Mesendoderm (in vitro differentiated cells): Measurements from ENCODE around the gene IL1RL1.

Experiments
- DNase-seq: peaks from one replicate; pipeline ENCODE4 v3.0.0; 2013
- H2AK5ac ChIP-seq: 2 replicates; pipeline ENCODE4 v1.6.1; 2013; ENCODE audit warnings: low read length, inconsistent platforms
- H2BK120ac ChIP-seq: 2 replicates; pipeline ENCODE4 v1.6.1; 2013; ENCODE audit warnings: low read depth, mild to moderate bottlenecking, low read length, moderate library complexity, mixed read lengths
- H2BK15ac ChIP-seq: replicated peaks from 2 replicates; pipeline ENCODE4 v1.6.1; 2013; ENCODE audit warnings: low read depth, mild to moderate bottlenecking, moderate library complexity
- H2BK5ac ChIP-seq: 2 replicates; pipeline ENCODE4 v1.6.1; 2013; ENCODE audit warnings: low read length, inconsistent platforms
- H3K18ac ChIP-seq: 2 replicates; pipeline ENCODE4 v1.6.1; 2013; ENCODE audit warnings: mild to moderate bottlenecking, low read length, mixed read lengths
- H3K23ac ChIP-seq: one replicate; pipeline ENCODE4 v1.6.1; 2013; ENCODE audit warnings: low read length
- H3K27ac ChIP-seq: 2 replicates; pipeline ENCODE4 v1.5.1; 2013; ENCODE audit warnings: low read depth, mild to moderate bottlenecking, inconsistent platforms, low read length, moderate library complexity
- H3K27me3 ChIP-seq: 2 replicates; pipeline ENCODE4 v1.6.1; 2013; ENCODE audit warnings: low read length, control low read depth, mild to moderate bottlenecking, inconsistent platforms; ENCODE audit not compliant: insufficient read depth, poor library complexity
- H3K36me3 ChIP-seq: 2 replicates; pipeline ENCODE4 v1.6.1; 2013; ENCODE audit warnings: low read length, inconsistent platforms; ENCODE audit not compliant: control insufficient read depth, insufficient read depth
- H3K4ac ChIP-seq: one replicate; pipeline ENCODE4 v1.6.1; 2013; ENCODE audit warnings: low read depth, mild to moderate bottlenecking, low read length, moderate library complexity
- H3K4me1 ChIP-seq: 2 replicates; pipeline ENCODE4 v1.6.1; 2013; ENCODE audit warnings: low read depth, low read length, inconsistent platforms; ENCODE audit not compliant: control insufficient read depth
- H3K4me2 ChIP-seq: 2 replicates; pipeline ENCODE4 v1.6.1; 2013; ENCODE audit warnings: low read length
- H3K4me3 ChIP-seq: 2 replicates; pipeline ENCODE4 v1.5.1; 2013; ENCODE audit warnings: mild to moderate bottlenecking, low read length
- H3K56ac ChIP-seq: one replicate; pipeline ENCODE4 v1.6.1; 2013; ENCODE audit warnings: low read length
- H3K79me1 ChIP-seq: 2 replicates; pipeline ENCODE4 v1.6.1; 2013; ENCODE audit warnings: low read length, inconsistent platforms
- H3K79me2 ChIP-seq: 2 replicates; pipeline ENCODE4 v1.6.1; 2013; ENCODE audit warnings: mild to moderate bottlenecking, low read length; ENCODE audit not compliant: control insufficient read depth, insufficient read depth
- H3K9ac ChIP-seq: 2 replicates; pipeline ENCODE4 v1.6.1; 2013; ENCODE audit warnings: low read length, inconsistent platforms
- H4K5ac ChIP-seq: one replicate; pipeline ENCODE4 v1.6.1; 2013; ENCODE audit warnings: low read length
- H4K8ac ChIP-seq: one replicate; pipeline ENCODE4 v1.6.1; 2013; ENCODE audit warnings: low read depth, mild to moderate bottlenecking, control low read depth, low read length, moderate library complexity
- WGBS: extraction: QIAGEN DNeasy Blood & Tissue Kit; methylation state at CpG from one replicate; pipeline ENCODE4 v1.1.7; 2013; ENCODE audit warnings: low lambda C conversion rate, missing lambda C conversion rate; ENCODE audit not compliant: insufficient coverage; ENCODE audit errors: extremely low coverage; 5-methylcytosine and 5-hydroxymethylcytosine counted together

The IL1RL1 gene

GRCh38 chr2:102383722-102384121 lies 72.4 kb downstream of the IL1RL1 start:
- Histone ChIP-seq H3K79me2 (no peaks in the 10 kb centered on the region), H3K27ac (no peak overlapping the region), H3K4me1 (no peaks in the 10 kb centered on the region), H3K9ac (no peak overlapping the region), H4K5ac (no peak overlapping the region), H3K23ac (no peak overlapping the region), H2BK5ac (no peak overlapping the region), H4K8ac (no peak overlapping the region), H2BK15ac (no peak overlapping the region), H3K79me1 (no peaks in the 10 kb centered on the region), H2AK5ac (no peak overlapping the region), H3K4me2 (no peak overlapping the region), H2BK120ac (no peak overlapping the region), H3K27me3 (no peaks in the 10 kb centered on the region), H3K18ac (no peak overlapping the region), H3K36me3 (no peaks in the 10 kb centered on the region), H3K56ac (no peak overlapping the region), H3K4ac (no peak overlapping the region), H3K4me3 (no peak overlapping the region)
- no peak for DNase-seq

GRCh38 chr2:102385522-102385921 lies 74.2 kb downstream of the IL1RL1 start:
- WGBS = no CpG with 5 or more reads among the region's 1 CpG
- Histone ChIP-seq H3K56ac (no peak overlapping the region), H3K4me3 (no peak overlapping the region), H3K4me1 (no peaks in the 10 kb centered on the region), H4K8ac (no peak overlapping the region), H2BK120ac (no peak overlapping the region), H3K23ac (no peak overlapping the region), H3K79me1 (no peaks in the 10 kb centered on the region), H3K27ac (no peak overlapping the region), H3K79me2 (no peaks in the 10 kb centered on the region), H3K18ac (no peak overlapping the region), H2AK5ac (no peak overlapping the region), H4K5ac (no peak overlapping the region), H3K9ac (no peak overlapping the region), H2BK5ac (no peak overlapping the region), H2BK15ac (no peak overlapping the region), H3K36me3 (no peaks in the 10 kb centered on the region), H3K4me2 (no peak overlapping the region), H3K4ac (no peak overlapping the region), H3K27me3 (no peaks in the 10 kb centered on the region)
- no peak for DNase-seq

- no peak overlapping the region for H3K23ac ChIP-seq
- H3K4me2 ChIP-seq = no peak overlapping the region
- H3K18ac ChIP-seq = no peak overlapping the region
- no peak overlapping the region for H2BK15ac ChIP-seq
- H3K4ac ChIP-seq = no peak overlapping the region
- H3K4me3 ChIP-seq = no peak overlapping the region
- no peak overlapping the region for H4K8ac ChIP-seq
- no peaks in the 10 kb centered on the region for H3K27me3 ChIP-seq
- H3K56ac ChIP-seq = no peak overlapping the region
- H3K4me1 ChIP-seq = no peaks in the 10 kb centered on the region
- no peak overlapping the region for H3K27ac ChIP-seq
- H3K79me1 ChIP-seq = no peaks in the 10 kb centered on the region
- WGBS = no CpG with 5 or more reads among the region's 3 CpGs
- H3K36me3 ChIP-seq = no peaks in the 10 kb centered on the region
- H3K9ac ChIP-seq = no peak overlapping the region
- no peak for DNase-seq
- no peak overlapping the region for H2BK5ac ChIP-seq
- H4K5ac ChIP-seq = no peak overlapping the region
- H2BK120ac ChIP-seq = no peak overlapping the region
- H2AK5ac ChIP-seq = no peak overlapping the region
- H3K79me2 ChIP-seq = no peaks in the 10 kb centered on the region
Measured at GRCh38 chr2:102386004-102386403, 74.6 kb downstream of the IL1RL1 start.

GRCh38 chr2:102386867-102387541 lies 75.6 kb downstream of the IL1RL1 start:
- no peak overlapping the region for H2BK5ac ChIP-seq
- H3K79me2 ChIP-seq = no peaks in the 10 kb centered on the region
- H3K4me1 ChIP-seq = no peaks in the 10 kb centered on the region
- H2AK5ac ChIP-seq = no peak overlapping the region
- no peak overlapping the region for H4K5ac ChIP-seq
- no peak overlapping the region for H3K4me2 ChIP-seq
- no peaks in the 10 kb centered on the region for H3K79me1 ChIP-seq
- no peak overlapping the region for H3K18ac ChIP-seq
- H3K27me3 ChIP-seq = no peaks in the 10 kb centered on the region
- DNase-seq = no peak
- H3K27ac ChIP-seq = no peak overlapping the region
- H3K9ac ChIP-seq = no peak overlapping the region
- no peak overlapping the region for H2BK15ac ChIP-seq
- no peak overlapping the region for H3K23ac ChIP-seq
- H2BK120ac ChIP-seq = no peak overlapping the region
- H3K4ac ChIP-seq = no peak overlapping the region
- H4K8ac ChIP-seq = no peak overlapping the region
- no peak overlapping the region for H3K4me3 ChIP-seq
- no peak overlapping the region for H3K56ac ChIP-seq
- H3K36me3 ChIP-seq = no peaks in the 10 kb centered on the region
- no CpG with 5 or more reads among the region's 3 CpGs for WGBS

GRCh38 chr2:102387763-102388546 lies 76.6 kb downstream of the IL1RL1 start:
- Histone ChIP-seq H3K18ac (no peak overlapping the region), H3K4me1 (no peaks in the 10 kb centered on the region), H2AK5ac (no peak overlapping the region), H3K36me3 (no peaks in the 10 kb centered on the region), H3K27me3 (no peaks in the 10 kb centered on the region), H3K79me1 (no peaks in the 10 kb centered on the region), H2BK120ac (no peak overlapping the region), H3K27ac (no peak overlapping the region), H3K4ac (no peak overlapping the region), H3K79me2 (no peaks in the 10 kb centered on the region), H3K4me3 (no peak overlapping the region), H4K5ac (no peak overlapping the region), H4K8ac (no peak overlapping the region), H2BK5ac (no peak overlapping the region), H3K56ac (no peak overlapping the region), H3K9ac (no peak overlapping the region), H2BK15ac (no peak overlapping the region), H3K4me2 (no peak overlapping the region), H3K23ac (no peak overlapping the region)
- no CpG with 5 or more reads among the region's 7 CpGs for WGBS
- DNase-seq = no peak
